Measurements from ENCODE around the gene ZIK1.

The ZIK1 gene

GRCh38 chr19:57611113-57611512 lies 27.2 kb downstream of the ZIK1 start:
- DNase-seq (ENCODE audit: low read depth in 2 of 2) = no peak

DNA sequence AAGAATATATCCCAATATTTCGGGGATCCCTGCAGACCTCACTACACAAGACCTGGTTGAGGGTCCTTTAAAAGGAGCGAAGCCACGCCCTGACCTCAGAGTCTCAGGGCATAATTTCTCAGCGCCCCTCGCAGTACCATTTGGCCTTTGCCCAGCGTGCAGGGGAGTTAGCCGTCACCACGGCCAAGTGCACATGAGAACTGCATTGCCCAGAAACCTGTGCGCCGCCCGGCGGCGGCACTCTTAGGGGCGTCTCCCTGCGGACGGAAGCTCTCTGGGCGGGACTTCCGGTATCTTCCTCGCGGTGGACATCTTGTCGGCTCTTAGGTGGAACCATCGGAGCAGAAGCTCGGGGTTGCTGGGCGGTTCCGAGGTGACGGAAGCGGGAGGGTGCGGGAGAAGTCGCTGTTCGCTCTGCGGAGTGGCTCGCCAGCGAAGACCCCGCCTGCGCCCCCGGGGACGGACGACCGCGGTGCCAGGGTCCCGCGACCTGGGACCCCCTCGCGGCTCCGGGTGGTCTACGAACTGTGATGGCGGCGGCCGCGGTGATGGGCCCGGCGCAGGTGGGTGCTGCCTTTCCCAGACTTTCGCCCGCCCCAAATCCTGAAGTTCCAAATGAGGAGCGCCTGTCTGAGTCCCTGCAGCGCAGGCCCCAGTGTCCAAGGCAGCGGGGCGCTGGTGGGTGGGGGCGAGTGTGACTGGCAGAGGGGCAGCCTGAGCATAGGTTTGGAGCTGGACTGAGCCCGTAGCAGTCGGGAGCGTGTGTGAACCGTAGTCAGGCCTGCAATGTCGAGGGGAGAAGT lies 30.2 kb downstream of the ZIK1 start, which contains the start of gene ZNF134:
TSS of gene ZNF134 (plus strand) at position 302 of the 803 bp plus-strand sequence. CDS start 5,227 bp downstream, outside the sequence.
- peak; percentile 77 to 79 for DNase-seq (ENCODE audit: low read depth in 2 of 2)

GRCh38 chr19:57615346-57615745 lies 31.4 kb downstream of the ZIK1 start:
- DNase-seq (ENCODE audit: low read depth in 2 of 2) = no peak

- DNase-seq (ENCODE audit: low read depth in 2 of 2) = no peak
Measured at GRCh38 chr19:57620673-57621348, 36.9 kb downstream of the ZIK1 start.

GRCh38 chr19:57623091-57623490 lies 39.1 kb downstream of the ZIK1 start:
- DNase-seq (ENCODE audit: low read depth in 2 of 2) = no peak

GRCh38 chr19:57632987-57633831 lies 49.3 kb downstream of the ZIK1 start, which contains the start of gene ZNF211:
Gene ZNF211 (plus strand): TSS chr19:57633168. CDS start chr19:57633347, 179 bp downstream.
- DNase-seq (ENCODE audit: low read depth in 2 of 2) = peak; percentile 71 to 73

DNA sequence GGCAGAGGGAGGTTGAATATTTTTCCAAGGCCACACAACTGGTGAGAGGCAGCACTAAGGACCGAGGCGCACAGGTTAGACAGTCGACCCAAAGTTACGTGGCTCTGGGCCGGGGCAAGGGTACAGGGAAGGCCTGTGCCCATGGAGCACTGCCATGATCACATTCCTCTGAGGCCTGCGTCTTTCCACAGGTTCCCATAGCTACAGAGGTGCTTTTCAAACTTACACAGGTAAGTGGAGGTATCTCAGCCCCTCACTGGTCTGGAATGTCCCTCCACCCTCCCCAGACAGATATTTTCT lies 49.8 kb downstream of the ZIK1 start:
- DNase-seq (ENCODE audit: low read depth in 2 of 2) = no peak

GRCh38 chr19:57637379-57637778 lies 53.4 kb downstream of the ZIK1 start:
- no peak for DNase-seq (ENCODE audit: low read depth in 2 of 2)

DNA sequence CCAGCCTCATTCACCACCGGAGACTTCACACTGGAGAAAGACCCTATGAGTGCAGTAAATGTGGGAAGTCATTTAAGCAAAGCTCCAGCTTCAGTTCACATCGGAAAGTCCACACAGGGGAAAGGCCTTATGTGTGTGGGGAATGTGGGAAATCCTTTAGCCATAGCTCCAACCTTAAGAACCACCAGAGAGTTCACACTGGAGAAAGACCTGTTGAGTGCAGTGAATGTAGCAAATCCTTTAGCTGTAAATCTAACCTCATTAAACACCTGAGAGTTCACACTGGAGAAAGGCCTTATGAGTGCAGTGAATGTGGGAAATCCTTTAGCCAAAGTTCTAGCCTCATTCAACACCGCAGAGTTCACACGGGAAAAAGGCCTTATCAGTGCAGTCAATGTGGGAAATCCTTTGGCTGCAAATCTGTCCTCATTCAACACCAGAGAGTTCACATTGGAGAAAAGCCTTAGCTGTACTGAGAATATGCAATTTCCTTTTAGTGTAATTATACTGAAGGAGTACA lies 57.8 kb downstream of the ZIK1 start:
- no peak for DNase-seq (ENCODE audit: low read depth in 2 of 2)

GRCh38 chr19:57642396-57643046 lies 58.6 kb downstream of the ZIK1 start:
- DNase-seq (ENCODE audit: low read depth in 2 of 2) = no peak

All from stimulated activated CD8-positive, alpha-beta memory T cell treated with anti-CD3 and anti-CD28 coated beads, Interleukin-7, amount 100 ng/mL, for 1 hour (primary cell).